WERI-Rb-1 (cell line): ENCODE results near the gene TGFBI.

Experiments used
- DNase-seq: peaks from one replicate; pipeline ENCODE4 v3.0.0-alpha.2; 2020
- H3K27ac ChIP-seq: fragments of 250-450 bp; sonication (Bioruptor Pico); 2 replicates; pipeline ENCODE4 v1.5.1; 2020; ENCODE audit warnings: mild to moderate bottlenecking, moderate library complexity
- H3K27me3 ChIP-seq: fragments of 250-450 bp; sonication (Bioruptor Pico); 2 replicates; pipeline ENCODE4 v1.5.1; 2021; ENCODE audit warnings: mild to moderate bottlenecking, low read depth, moderate library complexity; ENCODE audit not compliant: insufficient read depth, severe bottlenecking
- H3K36me3 ChIP-seq: fragments of 250-450 bp; sonication (Bioruptor Pico); 2 replicates; pipeline ENCODE4 v1.5.1; 2020; ENCODE audit warnings: mild to moderate bottlenecking, moderate library complexity
- H3K4me3 ChIP-seq: 2 replicates; pipeline ENCODE4 v1.5.1; 2011; ENCODE audit warnings: low read depth, mild to moderate bottlenecking, control low read depth, low read length
- H3K9me3 ChIP-seq: fragments of 250-450 bp; sonication (Bioruptor Pico); 2 replicates; pipeline ENCODE4 v1.5.1; 2021; ENCODE audit warnings: mild to moderate bottlenecking, moderate library complexity; ENCODE audit not compliant: severe bottlenecking
- TF ChIP-seq, protein P1 (sequence below): IDR thresholded peaks from 2 replicates; pipeline ENCODE4 v1.5.1; 2011; ENCODE audit warnings: low read depth, mild to moderate bottlenecking, control low read depth, inconsistent platforms, low read length

TGFBI gene

GRCh38 chr5:136061630-136062365 lies 33.0 kb downstream of the TGFBI start:
- Histone ChIP-seq H3K27ac (no peak overlapping the region), H3K9me3 (no peaks in the 10 kb centered on the region), H3K4me3 (no peak overlapping the region), H3K36me3 (no peaks in the 10 kb centered on the region), H3K27me3 (no peaks in the 10 kb centered on the region)
- DNase-seq: no peak
- TF ChIP-seq, protein P1, sequence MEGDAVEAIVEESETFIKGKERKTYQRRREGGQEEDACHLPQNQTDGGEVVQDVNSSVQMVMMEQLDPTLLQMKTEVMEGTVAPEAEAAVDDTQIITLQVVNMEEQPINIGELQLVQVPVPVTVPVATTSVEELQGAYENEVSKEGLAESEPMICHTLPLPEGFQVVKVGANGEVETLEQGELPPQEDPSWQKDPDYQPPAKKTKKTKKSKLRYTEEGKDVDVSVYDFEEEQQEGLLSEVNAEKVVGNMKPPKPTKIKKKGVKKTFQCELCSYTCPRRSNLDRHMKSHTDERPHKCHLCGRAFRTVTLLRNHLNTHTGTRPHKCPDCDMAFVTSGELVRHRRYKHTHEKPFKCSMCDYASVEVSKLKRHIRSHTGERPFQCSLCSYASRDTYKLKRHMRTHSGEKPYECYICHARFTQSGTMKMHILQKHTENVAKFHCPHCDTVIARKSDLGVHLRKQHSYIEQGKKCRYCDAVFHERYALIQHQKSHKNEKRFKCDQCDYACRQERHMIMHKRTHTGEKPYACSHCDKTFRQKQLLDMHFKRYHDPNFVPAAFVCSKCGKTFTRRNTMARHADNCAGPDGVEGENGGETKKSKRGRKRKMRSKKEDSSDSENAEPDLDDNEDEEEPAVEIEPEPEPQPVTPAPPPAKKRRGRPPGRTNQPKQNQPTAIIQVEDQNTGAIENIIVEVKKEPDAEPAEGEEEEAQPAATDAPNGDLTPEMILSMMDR: no peak

GRCh38 chr5:136062366-136063274 lies 33.8 kb downstream of the TGFBI start:
- H3K9me3 ChIP-seq: no peaks in the 10 kb centered on the region
- H3K27me3 ChIP-seq: no peaks in the 10 kb centered on the region
- H3K27ac ChIP-seq: no peak overlapping the region
- H3K36me3 ChIP-seq: no peaks in the 10 kb centered on the region
- H3K4me3 ChIP-seq: no peak overlapping the region
- peak; percentile 62 for DNase-seq
- TF ChIP-seq, protein P1: peak; percentile 70

DNA sequence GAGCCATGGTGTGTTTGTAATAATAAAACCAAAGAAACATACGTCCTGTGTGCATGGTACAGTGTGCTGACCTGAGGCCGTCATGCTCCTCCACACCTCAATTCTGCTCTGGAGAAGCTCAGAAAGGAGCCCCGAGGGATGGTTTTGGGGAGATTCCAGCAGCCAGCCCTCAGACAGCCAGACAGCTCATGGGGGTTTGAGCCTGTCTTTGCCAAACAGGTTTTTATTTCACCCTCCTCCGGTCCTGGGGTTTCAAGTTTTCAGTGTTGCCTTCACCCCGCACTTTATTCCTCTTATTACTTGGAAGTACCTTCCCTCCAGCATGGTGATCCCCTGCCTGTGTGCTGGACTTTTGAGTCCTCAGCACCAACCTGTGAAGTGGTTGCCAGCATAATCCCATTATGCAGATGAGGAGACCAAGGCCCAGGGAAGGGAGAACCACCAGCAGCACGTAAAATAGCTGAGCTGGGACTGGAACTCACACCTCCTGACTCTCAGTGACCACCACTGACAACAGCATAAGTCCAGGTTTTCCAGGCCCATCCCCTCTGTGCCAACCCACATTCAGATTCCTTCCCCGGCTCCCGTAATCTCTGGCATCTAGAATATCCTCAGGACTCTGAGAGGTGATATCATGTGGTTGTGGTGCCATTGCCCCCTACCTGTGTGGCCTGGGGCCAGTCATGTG lies 35.1 kb downstream of the TGFBI start:
- Histone ChIP-seq H3K27me3 (no peaks in the 10 kb centered on the region), H3K4me3 (no peak overlapping the region), H3K9me3 (peaks cover 2% of the 10 kb centered on the region), H3K36me3 (no peaks in the 10 kb centered on the region), H3K27ac (no peak overlapping the region)
- no peak for DNase-seq
- TF ChIP-seq, protein P1: no peak

DNA sequence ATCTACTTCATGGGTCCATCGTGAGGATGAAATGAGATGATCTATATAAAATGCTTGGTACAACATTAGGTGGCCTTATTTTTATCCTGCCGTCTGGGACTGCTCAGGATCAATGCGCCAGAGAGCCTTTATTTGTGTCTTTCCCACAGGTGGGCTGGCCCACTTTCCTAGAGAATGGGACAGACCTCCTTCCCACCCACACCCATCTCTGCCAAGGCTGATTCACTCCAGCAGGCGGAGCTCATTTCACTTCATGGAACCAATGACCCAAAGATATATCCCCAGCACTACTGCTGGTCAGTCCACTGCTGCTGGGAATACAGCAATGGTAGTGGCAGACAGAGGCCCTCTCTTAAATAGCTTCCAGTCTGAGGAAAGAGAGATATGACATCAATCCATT lies 35.7 kb downstream of the TGFBI start:
- Histone ChIP-seq H3K27me3 (no peaks in the 10 kb centered on the region), H3K27ac (no peak overlapping the region), H3K36me3 (no peaks in the 10 kb centered on the region), H3K4me3 (no peak overlapping the region), H3K9me3 (peaks cover 5% of the 10 kb centered on the region)
- TF ChIP-seq, protein P1: peak; percentile 75
- peak; percentile 58 for DNase-seq

GRCh38 chr5:136065588-136065987 lies 36.8 kb downstream of the TGFBI start:
- no peak overlapping the region for H3K27ac ChIP-seq
- no peak overlapping the region for H3K4me3 ChIP-seq
- TF ChIP-seq, protein P1: no peak
- H3K27me3 ChIP-seq: no peaks in the 10 kb centered on the region
- H3K36me3 ChIP-seq: no peaks in the 10 kb centered on the region
- peaks cover 5% of the 10 kb centered on the region for H3K9me3 ChIP-seq
- no peak for DNase-seq
